ENCODE results near the gene EMC8.

The EMC8 gene

DNA sequence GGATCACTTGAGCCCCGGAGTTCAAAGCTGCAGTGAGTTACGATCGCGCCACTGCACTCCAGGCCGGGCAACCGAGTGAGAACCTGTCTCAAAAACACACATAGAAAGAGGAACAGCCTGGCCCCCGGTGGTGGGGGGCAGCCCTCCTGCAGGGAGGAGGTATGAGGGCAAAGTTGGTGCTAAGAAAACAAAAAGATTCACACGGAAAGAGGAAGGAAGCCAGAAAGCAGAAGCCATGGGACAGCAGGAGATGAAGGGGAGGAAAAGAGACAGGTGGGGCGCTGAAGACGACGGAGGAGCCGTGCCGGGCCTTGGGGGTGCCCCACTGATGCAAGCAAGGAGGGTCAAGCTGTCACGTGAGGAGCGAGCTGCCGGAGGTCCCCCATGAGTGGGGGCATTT is 40.2 kb downstream of the EMC8 start:
- no peak for DNase-seq (ENCODE audit: low read depth in 1 of 2, low spot score in 1 of 2)

DNA sequence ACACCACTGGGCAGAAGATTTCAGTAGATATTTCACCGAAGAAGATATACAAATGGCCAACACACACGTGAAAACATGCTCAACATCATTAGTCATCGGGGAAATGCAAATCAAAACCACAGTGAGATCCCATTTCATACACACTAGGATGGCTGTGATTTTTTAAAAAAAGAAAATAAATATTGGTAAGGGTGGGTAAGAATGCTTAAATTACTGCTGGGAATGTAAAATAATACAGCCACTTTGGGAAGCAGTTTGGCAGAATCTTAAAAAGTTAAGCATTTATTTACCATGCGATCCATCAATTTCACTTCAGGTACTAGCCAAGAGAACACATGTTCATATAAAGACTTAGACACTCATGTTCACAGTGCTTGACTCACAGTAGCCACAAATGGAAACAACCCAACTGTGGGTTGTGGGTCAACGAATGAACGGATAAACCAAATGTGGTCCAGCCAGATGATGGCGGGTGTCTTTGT is 42.0 kb downstream of the EMC8 start:
- DNase-seq (ENCODE audit: low read depth in 1 of 2, low spot score in 1 of 2): no peak

DNA sequence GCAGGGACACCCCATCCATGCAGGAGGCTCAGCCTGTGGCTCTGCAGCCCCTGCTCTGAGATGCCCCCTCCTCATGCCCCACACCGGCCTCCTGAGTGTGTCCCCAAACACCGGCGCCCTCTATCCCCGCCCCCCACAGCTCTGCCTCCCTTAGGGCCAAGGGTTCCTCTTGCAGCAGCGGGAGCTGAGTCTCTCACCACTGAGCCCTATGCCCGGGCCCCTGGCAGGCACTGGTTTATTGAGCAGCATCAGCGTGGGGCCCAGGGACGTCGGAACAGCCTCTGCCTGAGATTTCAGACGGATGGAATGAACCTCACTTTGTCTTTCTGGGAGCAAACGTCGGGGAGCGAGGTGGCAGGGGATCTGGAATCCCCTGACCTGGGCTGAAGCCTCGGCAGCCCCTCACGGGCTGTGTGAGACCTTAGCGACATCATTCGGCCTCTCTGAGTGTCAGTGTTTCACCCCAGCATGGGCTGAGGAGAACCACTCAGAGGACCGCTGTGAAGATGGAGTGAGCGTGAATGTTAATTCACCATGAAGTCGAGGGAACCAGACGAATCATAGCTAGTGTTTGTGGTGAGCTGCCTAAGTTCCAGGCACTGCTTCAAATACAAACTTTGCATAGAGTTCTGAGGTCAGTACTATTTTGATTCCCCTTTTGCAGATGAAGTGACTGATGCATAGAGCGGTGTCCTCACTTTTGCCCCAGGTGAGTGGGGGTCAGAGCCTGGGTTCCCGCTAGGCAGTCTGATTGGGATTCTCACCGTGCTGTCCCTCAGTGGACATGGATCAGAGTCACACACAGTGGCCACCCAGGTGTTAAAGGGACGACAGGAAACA is 43.2 kb downstream of the EMC8 start:
- DNase-seq (ENCODE audit: low read depth in 1 of 2, low spot score in 1 of 2): no peak

DNA sequence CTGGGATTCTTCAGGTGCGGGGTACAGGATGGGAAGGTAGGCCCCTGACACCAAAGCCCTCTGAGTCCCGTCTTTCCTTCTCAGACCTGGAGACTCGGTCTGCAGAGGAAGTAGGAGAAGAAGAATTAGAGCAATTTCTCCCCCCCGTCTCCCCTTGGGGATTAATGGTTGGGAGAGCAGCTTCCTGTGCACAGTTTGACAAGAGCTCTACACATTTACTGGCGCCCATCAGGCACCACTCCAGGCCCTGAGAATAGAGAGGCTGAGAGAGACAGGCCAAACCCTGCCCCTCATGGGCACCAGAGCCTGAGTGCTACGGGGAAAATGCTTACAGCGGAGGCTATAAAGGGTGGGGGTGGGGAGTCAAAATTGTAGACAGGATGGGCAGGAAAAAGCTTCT is 44.9 kb downstream of the EMC8 start:
- DNase-seq (ENCODE audit: low read depth in 1 of 2, low spot score in 1 of 2): no peak

DNA sequence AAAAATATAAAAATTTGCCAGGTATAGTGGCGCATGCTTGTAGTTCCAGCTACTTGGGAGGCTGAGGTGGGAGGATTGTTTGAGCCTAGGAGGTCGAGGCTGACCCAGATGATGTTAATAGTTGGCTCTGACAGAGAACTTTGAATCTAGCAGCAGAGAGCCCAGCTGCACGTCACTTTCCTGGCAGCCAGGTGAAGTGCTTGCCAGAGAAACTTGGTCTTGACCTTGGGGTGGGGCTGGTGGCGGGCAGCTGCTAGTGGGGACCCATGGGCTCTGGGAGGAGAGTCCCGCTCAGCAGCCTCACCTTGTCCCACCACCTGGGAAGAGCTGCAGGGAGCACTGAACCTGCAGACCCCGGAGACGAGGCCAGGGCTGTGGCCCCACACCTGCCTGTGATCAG is 45.4 kb downstream of the EMC8 start:
- DNase-seq (ENCODE audit: low read depth in 1 of 2, low spot score in 1 of 2): no peak

DNA sequence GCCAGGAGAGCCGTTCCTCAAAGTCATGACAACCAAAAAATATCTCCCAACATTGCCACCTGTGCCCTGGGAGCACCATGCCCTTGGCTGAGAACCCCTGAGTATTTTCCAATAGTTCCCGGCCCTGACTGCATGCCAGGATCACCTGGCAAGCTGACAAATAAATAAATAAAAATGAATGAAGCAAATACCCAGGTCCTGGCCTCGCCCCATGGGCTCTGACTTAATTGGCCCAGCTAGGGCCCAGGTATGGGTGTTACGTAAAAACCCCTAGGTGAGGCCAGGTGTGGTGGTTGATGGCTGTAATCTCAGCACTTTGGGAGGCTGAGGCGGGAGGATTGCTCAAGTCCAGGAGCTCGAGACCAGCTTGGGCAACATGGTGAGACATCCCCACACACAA is 45.8 kb downstream of the EMC8 start:
- DNase-seq (ENCODE audit: low read depth in 1 of 2, low spot score in 1 of 2): no peak

DNA sequence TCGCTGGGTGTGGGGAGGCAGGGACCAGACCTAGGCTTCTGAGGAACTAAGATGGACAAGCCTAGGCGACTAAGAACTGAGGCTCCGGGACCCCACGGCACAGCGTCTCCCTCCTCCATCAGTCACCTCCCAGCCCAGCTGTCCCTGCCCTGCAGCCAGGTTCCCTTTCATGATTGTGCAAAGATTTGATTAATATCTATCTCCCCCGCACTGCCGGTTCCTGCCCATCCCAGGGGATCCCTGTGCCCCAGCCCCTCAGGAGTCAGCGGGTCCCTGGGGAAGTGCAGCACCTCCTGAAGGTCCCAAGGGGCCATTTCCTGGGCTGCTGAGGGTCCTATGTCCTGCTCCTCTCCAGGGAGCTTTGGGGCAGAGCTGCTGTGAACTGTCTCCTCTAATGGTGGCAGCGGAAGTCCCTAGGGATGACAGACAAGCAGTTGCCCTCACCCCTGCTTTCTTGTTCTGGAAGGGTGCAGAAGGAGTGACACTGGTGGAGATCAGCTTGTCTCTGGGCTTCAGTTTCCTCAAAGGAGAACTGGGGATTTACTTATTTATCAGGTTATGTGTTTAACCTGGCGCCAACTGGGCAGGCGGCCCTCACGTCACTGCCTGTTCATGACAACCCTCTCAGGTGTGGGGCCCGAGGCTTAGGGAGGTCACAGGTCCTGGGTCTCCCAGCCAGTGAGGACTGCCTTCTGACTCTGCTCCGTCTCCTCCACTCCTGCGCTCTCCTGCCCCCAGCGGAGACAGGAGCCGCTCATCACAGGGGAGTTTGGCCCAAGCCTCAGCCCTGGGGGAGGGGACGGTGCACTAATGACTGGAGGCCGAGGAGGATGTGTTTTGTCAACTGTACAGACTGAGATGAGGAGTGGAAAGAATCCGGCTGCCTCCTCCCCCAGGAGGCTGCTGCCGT is 46.6 kb downstream of the EMC8 start:
- DNase-seq (ENCODE audit: low read depth in 1 of 2, low spot score in 1 of 2): no peak

DNA sequence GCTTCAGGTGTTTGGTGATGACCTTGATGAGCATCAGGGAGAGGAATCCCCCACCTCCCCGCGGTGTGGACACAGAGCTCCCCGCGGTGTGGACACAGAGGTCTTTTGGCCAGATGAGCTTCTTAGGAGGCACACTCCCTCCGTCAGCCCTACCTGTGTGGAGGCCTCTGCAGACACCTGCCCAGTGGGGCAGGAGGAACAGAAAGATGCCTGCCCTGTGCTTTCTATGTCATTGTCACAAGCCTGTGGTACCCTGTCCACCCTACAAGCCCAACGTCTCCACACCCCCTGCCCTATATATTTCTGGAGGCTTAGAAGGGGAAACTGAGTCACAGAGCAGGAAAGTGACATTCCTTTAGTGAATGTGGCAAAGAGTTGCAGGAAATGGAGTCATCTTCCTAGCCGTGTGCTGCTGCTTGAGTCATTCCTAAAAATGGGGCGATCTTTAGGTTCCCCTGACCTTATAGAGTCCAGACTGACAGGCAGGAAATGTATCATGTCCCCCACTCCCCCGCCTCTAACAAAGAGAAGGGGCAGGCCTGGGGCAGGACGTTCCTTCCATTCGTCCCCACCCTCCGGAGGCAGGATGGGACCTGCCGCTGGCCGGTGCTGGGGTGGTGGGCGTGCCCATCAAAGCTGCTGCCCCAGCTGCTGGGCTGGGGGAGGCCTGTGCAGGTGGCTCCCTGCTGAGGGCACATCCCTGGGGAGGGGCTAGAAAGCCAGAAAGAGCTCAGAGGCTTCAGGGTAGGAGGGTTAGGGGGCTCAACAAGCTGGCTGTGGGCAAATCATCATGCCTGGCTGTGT is 47.4 kb downstream of the EMC8 start:
- DNase-seq (ENCODE audit: low read depth in 1 of 2, low spot score in 1 of 2): no peak

DNA sequence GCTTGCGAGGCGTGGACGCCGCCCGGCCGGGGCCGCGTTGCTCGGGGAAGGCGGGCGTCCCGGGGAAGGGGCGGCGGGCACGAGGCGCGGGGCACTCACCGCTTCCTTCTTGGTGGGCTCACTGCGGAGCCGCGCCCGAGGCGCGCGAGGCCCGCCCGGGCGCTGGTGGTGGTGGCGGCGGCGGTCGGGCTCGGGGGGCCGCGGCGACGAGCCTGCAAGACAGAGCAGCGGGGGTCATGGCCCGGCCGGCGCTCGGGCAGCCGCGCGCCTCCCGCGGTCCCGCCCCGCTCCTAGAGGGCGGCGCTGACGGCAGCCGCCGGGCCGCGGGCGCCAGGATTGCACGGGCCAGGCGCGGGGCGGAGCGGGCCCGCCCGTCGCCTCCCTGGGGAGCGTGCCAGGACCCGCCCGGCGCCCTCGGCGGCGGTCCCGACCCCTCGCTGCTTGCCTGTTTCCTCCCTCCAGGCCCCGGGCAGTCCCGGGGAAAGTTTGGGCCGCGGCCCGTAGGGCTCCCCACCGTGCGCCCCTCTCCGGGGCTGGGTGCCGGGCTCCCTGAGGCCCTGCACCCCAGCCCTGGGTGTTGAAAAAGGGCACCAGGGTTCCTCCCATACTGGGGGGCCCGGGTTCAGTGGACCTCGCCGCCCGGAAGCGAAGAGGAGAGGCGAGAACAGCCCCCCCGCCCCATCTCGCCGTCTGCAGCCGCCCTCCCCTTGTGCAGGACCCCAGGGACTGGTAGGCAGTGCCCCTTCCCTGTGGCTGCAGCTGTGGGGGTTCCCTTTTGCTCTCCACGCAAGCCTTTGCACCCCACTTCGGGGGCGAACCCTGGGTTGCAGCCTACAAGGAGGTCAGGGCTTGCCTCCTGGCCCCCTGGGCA is 48.3 kb downstream of the EMC8 start, which contains the start of gene C16orf74:
TSS of gene C16orf74 (minus strand) at position 270 of the 871 bp plus-strand sequence. CDS start 15,879 bp downstream, outside the sequence.
- no peak for DNase-seq (ENCODE audit: low read depth in 1 of 2, low spot score in 1 of 2)

DNA sequence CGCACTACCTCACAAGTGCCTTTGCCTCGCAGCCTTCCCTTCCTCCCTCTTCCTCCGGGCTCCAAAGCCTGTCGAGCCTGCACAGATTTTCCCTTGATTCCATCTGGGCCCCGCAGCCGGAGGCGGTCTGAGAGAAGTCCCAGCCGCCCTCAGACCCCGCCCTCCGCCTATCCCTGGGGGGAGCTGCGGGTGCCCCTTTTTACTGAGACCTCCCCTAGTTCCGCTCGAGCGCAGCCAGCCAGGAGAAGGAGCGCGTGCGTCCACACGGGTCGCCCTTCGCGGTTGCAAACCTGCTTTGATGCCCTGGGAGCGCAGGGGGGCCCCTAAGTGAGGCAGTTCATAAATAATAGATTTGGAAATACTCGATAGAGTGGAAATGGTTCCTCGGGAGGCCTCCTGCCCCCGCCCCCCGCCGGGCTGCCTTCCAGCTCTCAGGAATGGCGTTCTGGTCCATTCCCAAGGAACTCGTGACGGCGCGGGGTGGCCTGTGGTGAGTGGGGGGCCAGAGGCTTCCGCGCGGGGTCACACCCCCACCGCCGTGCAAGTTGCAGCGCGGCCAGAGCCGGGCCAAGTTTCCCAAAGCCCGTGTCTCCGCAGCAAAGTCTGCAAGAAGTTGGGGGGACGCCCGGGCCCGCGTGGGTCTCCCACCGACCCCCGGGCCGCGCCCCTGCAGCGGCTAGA is 49.1 kb downstream of the EMC8 start:
- DNase-seq (ENCODE audit: low read depth in 1 of 2, low spot score in 1 of 2): no peak

DNA sequence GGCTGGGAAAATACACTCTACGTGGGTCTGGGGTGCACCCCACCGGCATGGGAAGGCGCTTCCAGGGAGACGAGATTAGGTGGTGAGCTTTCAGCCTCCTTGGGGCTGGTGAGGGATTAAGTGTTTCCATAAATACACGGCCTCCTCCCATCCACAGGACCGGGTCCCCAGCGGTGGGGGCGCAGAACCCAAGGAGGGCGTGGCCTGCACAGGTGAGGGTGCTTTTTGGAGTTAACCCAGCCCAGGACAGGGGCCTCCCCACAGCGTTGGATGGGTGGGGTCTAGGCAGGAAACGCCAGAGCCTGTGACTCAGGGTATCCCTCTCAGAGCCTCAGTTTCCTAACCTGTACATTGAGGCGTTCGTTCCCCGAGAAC is 49.6 kb downstream of the EMC8 start:
- no peak for DNase-seq (ENCODE audit: low read depth in 1 of 2, low spot score in 1 of 2)

DNA sequence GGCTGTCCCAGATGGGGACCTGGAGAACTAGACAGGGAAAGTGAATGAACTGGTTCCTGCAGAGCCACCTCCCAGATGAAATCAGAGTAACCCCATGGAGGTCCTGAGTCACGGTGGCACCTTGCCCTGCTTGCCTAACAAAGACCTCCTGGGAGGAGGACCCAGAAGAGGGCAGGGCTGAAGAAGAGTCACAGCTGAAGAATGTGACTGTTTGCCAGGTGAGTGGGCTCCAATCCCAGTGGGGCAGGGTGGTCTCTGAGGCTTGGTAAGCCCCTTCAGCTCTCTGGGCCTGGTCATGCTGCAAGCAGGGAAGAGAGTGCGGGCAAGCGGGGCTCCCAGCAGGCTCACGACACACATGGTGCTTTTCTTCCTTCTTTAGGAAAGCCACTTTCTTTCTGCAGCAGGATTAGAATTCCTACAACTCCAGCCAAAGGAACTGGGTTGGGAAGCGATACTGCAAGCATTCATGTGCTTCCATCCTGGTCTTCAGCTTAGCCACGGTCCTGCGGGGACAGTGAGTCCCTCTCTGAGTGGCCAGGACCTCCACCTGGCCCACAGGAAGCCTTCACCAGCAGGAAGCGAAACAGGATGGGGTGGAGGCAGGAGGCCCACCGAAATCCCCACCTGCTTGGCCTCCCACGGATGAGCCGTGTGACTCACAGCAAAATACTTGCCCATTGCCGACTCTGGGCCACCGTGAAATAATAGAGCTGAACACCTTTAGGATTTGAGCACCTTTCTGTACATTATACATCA is 52.7 kb downstream of the EMC8 start:
- no peak for DNase-seq (ENCODE audit: low read depth in 1 of 2, low spot score in 1 of 2)

DNA sequence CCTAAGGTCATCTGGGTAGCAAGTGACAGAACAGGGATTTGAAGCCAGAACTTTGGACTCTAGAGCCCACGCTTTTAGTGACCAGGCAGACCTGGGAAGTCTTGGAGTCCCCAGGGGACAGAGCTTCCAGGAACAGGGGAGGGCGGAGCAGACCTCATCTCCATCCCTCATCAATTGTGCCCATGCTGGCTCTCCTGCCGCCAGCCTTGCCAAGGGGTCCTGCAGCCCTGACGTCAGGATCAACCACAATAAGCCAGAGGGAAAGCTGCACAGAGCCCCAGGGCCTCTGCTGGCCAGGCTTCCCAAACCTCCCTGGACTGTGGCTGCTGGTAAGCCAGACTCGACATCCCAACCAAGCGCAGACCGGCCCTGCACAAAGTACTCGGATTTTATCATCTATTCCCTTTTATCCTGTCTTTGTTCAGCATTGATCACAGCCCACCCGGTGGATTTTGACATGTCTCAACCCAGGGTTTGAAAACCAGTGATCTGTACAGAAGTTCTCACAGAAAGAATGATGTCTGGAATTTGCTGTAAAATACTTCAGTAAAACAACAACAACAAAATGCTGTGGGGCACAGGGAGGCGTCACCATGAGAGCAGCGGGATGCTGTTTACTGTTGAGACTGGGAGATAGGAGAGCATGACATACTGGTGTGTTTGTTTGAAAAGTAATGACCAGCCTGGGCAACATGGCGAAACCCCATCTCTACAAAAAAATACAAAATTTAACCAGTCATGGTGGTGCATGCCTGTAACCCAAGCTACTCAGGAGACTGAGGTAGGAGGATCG is 60.2 kb downstream of the EMC8 start:
- no peak for DNase-seq (ENCODE audit: low read depth in 1 of 2, low spot score in 1 of 2)

DNA sequence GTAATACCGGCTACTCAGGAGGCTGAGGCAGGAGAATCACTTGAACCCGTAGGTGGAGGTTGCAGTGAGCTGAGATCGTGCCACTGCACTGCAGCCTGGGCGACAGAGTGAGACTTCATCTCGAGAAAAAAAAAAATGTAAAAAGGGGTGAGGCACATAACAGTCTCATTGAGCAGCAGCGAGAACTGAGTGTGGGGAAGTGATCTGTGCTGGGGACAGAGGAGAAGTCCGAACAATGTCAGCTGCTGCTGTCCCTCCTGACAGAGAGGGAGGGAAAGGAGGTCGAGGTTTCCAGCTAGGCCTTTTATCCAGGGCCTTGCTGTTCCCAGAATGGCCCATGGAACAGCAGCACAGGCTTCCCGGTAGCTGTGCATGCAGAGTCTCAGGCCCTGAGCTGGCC is 62.4 kb downstream of the EMC8 start:
- DNase-seq (ENCODE audit: low read depth in 1 of 2, low spot score in 1 of 2): no peak

DNA sequence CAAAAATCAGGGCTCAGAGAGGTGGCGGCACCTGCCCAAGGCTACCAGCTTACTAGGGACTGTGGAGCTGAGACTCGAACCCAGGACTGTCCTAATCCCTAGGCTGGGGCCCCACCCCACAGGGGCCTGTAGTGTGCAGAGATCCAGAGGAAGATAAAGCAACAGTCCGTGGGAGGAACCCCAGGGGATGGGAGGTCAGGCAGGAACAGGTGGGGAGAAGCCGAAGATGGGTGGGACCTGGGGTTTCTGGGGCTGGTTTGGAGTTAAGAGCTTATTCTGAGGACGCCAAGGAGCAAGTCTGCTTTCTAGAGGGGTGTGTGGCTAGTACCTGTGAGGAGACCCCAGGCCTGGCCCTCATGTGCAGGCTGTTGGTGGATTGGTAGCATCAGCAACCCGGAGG is 63.4 kb downstream of the EMC8 start:
- no peak for DNase-seq (ENCODE audit: low read depth in 1 of 2, low spot score in 1 of 2)

DNA sequence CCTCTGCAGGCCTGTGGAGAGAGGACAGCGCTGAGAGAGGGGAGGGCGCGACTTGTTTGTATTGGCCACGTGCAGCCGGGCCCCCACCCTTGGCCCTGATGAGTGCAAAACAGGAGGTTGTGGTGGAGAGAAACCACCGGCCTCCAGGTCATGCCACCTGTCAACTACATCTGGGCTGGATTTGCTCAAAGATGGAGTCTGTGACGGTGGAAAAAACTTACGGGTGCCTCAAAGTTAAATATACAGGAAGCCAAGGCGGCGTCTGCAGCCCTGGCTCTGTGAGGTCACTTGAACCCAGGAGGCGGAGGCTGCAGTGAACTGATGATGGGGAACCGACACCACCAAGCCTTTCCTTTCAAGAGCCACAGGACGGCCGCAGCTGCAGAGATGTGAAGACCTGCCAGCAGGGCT is 64.1 kb downstream of the EMC8 start:
- DNase-seq (ENCODE audit: low read depth in 1 of 2, low spot score in 1 of 2): no peak

DNA sequence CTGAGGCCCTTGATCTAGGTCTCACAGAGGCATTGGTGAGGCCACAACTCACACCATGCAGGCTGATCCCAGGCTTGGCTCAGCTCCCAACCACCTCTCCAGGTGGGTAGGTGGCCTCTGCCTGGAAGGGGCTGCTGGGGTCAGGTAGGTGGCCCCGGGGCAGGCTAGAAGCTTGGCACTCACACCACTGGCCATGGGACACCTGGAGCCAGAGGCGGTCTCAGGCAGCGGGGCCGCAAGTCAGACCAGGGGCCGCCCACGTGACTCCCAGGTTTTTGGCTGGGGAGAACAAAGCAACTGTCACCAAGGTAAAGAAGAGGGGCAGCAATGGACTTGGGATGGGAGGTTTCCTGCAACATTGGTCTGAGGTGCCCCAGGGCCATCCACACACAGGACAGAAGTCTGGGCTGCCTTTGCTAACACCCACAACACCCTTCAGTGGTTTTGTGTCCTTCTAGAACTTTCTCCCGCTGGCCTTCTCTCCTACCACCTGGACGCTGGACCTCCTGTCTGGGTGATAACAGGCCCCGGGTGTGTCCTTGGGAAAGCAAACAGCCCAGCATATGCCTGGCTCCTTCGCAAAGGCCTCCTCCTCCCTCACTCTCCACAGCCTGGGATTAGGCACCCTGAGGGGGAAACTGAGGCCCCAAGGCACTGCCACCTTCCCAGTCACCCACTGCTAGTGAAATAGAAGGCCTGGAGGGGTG is 64.9 kb downstream of the EMC8 start:
- no peak for DNase-seq (ENCODE audit: low read depth in 1 of 2, low spot score in 1 of 2)

DNA sequence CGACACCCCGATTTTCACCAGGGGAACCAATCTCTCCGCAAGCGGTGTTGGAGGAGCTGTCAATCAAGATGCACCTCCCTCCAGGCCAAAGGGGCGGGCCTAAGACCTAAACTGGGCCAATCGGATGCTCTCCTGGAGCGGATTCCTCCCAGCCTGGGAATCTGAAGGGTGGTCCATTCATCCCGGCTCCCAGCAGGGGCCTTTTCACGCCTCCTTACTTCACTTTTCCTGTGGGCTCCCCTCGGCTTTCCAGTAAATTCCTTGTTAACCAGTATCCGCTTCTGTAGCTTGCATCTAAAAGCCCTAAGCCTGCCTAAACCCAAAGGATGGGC is 65.5 kb downstream of the EMC8 start:
- no peak for DNase-seq (ENCODE audit: low read depth in 1 of 2, low spot score in 1 of 2)
